Head of caudate nucleus (tissue), 42 donors: ENCODE measurements around the gene KCNJ10.
"Not testable (repeated sequence)": the region's sequence is repeated elsewhere in the genome, so short reads cannot be mapped to it uniquely, and the experiment has no call there.

Experiments
- DNase-seq, 42 donors: peaks; one replicate each; pipeline versions ENCODE4 v3.0.0 to v3.0.0-alpha.2; 2020 to 2021; ENCODE audit warnings: mixed read lengths in 7 of 42
- intact Hi-C: fragments of 100-400 bp; cut with DNase I; formaldehyde crosslinking; loops from one replicate; pipeline ENCODE4 v1.15.0; 2022

Gene KCNJ10

GRCh38 chr1:160069460-160070231, at the start of gene KCNJ10:
TSS of gene KCNJ10 (minus strand) at chr1:160070160. CDS start at chr1:160042532, 27,628 bp downstream.
- intact Hi-C loops = no loop called here
- peak in 6 of 42 donors; percentile 38 to 74 (median 50) for DNase-seq

- intact Hi-C loops = no loop called here
- DNase-seq = peak in 4 of 42 donors; percentile 47 to 69 (median 58)
Measured at GRCh38 chr1:160118928-160119327, 49.0 kb upstream of the KCNJ10 start.

GRCh38 chr1:160117709-160118183, 47.8 kb upstream of the KCNJ10 start:
- DNase-seq = peak; percentile 44 to 90 (median 76)
- intact Hi-C loops = no loop called here

GRCh38 chr1:160117300-160117699, 47.3 kb upstream of the KCNJ10 start:
- intact Hi-C loops = no loop called here
- DNase-seq = no peak

- intact Hi-C loops = no loop called here
Measured at GRCh38 chr1:160116283-160117147, 46.6 kb upstream of the KCNJ10 start.

GRCh38 chr1:160115545-160116282, 45.8 kb upstream of the KCNJ10 start, which contains the start of gene ATP1A2:
TSS of gene ATP1A2 (plus strand) at chr1:160115759. CDS start at chr1:160115862, 103 bp downstream.
- intact Hi-C loops = no loop called here
- DNase-seq = peak in 15 of 42 donors; percentile 33 to 79 (median 56)

More at GRCh38 chr1:160116283-160117147, 46.6 kb upstream of the KCNJ10 start:
- DNase-seq = peak in 1 of 42 donors; percentile 39

- peak in 8 of 42 donors; percentile 54 to 75 (median 70) for DNase-seq
- intact Hi-C loops = no loop called here
Measured at GRCh38 chr1:160114085-160114484, 44.1 kb upstream of the KCNJ10 start.

- no peak for DNase-seq
- intact Hi-C loops = no loop called here
Measured at GRCh38 chr1:160113407-160113806, 43.4 kb upstream of the KCNJ10 start.

GRCh38 chr1:160112357-160112756, 42.4 kb upstream of the KCNJ10 start:
- no peak for DNase-seq
- intact Hi-C loops = no loop called here

- DNase-seq = not testable (repeated sequence)
Measured at GRCh38 chr1:160111462-160111861, 41.5 kb upstream of the KCNJ10 start.

GRCh38 chr1:160109686-160110085, 39.7 kb upstream of the KCNJ10 start:
- intact Hi-C loops = no loop called here
- DNase-seq = no peak

More at GRCh38 chr1:160111462-160111861, 41.5 kb upstream of the KCNJ10 start:
- intact Hi-C loops = not testable (repeated sequence)

- intact Hi-C loops = no loop called here
- DNase-seq = peak in 7 of 42 donors; percentile 49 to 77 (median 57)
Measured at GRCh38 chr1:160108888-160109662, 39.1 kb upstream of the KCNJ10 start.

GRCh38 chr1:160107512-160107911, 37.6 kb upstream of the KCNJ10 start:
- intact Hi-C loops = no loop called here
- DNase-seq = no peak

- intact Hi-C loops = no loop called here
- no peak for DNase-seq
Measured at GRCh38 chr1:160105155-160105554, 35.2 kb upstream of the KCNJ10 start.

GRCh38 chr1:160104486-160104885, 34.5 kb upstream of the KCNJ10 start:
- no peak for DNase-seq
- intact Hi-C loops = no loop called here

- intact Hi-C loops = no loop called here
- peak in 6 of 42 donors; percentile 40 to 74 (median 58) for DNase-seq
Measured at GRCh38 chr1:160103658-160104408, 33.9 kb upstream of the KCNJ10 start.
